ENCODE measurements around the gene PARD3B.

Gene PARD3B

GRCh38 chr2:204713211-204713610, 167.9 kb downstream of the PARD3B start:
- no peak for DNase-seq

DNA sequence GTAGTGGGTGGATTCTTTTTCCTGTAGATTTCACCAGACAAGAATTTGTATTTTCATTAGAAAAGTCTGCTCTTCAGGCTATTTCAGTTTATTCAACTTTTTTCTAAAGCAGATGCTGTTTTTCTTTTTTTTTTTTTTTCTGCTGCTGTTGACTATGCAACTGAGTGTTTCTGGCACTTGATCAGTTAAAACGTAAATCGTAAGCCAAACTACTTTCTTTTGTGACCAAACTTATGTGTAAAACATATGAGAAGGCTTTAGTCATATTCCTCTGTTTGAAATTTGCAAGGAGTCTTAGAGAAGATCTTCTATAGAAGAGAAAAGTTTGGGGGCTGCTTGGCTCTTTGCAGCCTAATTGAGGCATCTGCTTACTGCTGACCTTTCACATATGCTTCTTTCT, 170.1 kb downstream of the PARD3B start:
- no peak for DNase-seq

GRCh38 chr2:204717591-204717990, 172.3 kb downstream of the PARD3B start:
- DNase-seq, result no peak

DNA sequence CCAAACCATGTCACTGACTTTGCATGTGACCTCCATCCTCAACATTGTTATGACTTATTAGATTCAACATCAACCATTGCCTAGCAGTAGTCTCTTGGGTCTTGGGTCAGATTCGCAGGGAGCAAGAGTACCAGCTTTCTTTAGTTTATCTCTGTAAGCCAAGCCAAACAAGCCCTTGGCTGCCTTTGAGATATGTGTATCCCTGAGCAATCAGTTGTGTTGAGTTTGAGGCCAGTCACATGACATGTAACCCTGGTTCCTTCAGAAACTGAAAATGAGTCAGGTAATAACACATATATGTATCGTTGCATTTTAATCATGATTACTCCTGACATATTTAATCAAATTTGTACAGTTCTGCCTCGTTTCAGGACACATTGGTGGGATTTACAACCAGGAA, 173.3 kb downstream of the PARD3B start:
- DNase-seq, result no peak

GRCh38 chr2:204720874-204721273, 175.6 kb downstream of the PARD3B start:
- DNase-seq, result no peak

DNA sequence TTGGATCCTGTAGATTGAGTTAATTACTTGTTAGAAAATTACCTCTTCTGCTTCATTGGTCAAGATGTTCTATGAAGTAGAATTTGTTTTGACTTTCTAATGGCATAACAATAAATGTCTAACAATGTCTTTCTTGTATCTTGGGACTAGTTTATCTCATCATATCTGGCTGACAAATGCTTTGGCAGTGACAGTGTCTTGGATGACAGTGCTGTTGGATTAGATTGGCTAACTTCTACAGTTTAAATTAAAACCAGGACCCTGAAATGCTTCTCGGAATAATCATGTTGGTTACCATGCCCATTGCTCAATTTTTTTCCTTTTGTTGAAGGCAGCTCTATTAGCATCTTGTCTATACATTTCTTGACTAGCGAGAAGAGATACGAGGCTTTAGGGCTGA, 176.9 kb downstream of the PARD3B start:
- DNase-seq, result no peak

- DNase-seq, result no peak
Observed at GRCh38 chr2:204722691-204723090, 177.4 kb downstream of the PARD3B start.

DNA sequence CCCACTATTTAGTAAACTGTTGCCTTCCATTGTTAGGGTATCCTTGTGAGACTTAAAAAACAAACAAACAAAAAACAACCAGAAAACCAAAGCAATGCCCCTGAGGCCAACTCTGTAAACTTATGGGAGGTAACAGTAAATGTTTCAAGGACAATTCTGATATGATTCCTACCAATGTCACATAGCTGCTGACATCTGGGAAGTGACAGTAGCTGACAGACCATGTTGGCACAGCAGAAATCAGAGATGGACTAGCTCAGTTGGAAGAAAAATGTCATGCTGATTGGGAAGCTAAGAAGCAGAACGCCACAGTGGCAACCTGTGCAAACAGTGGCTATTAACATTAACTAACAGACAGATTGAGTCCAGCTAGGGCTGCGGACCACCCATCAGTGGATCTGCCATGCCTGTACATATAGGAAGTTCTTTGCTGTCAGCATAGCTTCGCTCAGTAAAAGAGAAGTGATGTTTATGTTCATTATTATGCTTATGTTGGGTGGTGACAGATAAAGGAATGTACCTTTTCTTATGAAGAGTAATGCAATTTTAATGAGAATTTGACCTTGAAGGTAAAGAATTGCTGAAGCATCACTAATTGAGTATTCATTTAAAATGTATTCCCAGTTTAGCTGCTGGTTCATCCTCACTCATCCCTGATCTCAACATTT, 180.6 kb downstream of the PARD3B start:
- DNase-seq, result no peak

- DNase-seq, result no peak
Observed at GRCh38 chr2:204726831-204727230, 181.6 kb downstream of the PARD3B start.

- no peak for DNase-seq
Observed at GRCh38 chr2:204727368-204727767, 182.1 kb downstream of the PARD3B start.

- DNase-seq, result no peak
Observed at GRCh38 chr2:204730603-204731002, 185.3 kb downstream of the PARD3B start.

GRCh38 chr2:204732019-204732418, 186.7 kb downstream of the PARD3B start:
- no peak for DNase-seq

DNA sequence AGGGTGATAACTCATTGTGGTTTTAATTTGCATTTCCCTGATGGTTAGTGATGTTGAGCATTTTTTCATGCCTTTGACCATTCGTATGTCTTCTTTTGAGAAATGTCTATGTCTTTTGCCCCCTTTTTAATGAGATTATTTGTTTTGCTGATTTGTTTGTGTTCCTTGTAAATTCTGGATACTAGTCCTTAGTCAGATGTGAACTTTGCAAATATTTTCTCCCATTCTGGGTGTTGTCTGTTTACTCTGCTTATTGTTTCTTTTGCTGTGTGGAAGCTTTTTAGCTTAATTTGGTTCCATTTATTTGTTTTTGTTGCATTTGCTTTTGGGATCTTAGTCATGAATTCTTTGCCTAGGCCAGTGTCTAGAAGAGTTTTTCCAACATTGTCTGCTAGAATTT, 192.0 kb downstream of the PARD3B start:
- no peak for DNase-seq

GRCh38 chr2:204738721-204739120, 193.4 kb downstream of the PARD3B start:
- DNase-seq, result no peak

- no peak for DNase-seq
Observed at GRCh38 chr2:204743393-204743960, 198.2 kb downstream of the PARD3B start.

DNA sequence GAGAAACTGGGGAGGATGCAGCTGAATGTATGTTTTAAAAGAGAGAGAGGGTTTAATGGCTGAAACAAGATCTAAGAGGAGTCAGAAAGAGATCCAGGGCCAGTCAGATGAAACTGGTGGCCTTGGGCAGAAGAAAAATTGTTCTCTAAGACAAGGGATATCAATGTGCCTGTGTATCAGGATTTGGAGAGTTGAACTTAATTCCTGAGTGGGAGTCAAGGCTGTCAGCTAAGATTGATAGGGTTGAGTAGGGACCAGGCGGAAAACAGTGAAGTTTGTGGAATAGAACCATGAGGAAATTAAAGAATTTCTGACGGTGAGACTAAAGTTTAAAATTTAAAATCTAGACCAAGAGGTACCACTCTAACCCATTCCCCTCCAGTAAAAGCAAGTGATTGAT, 199.2 kb downstream of the PARD3B start:
- DNase-seq, result no peak

- DNase-seq, result no peak
Observed at GRCh38 chr2:204748286-204748685, 203.0 kb downstream of the PARD3B start.

DNA sequence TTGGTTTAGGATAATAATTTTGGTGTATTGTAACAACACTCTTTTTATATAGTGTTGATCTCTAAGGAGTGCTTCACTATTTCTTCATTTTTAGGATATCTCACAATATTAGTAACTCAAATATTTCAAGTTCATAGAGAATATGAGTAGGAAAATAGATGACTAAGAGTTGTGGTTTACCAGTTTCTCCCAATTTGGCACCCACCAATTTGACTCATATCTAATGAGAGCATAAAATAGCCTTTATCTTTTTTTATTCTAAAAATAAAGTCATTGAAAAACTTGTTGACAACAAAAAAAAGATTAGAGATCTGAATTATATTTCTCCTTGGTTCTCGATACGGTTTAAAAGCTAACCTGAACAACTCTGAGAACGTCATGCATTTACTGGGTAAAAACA, 204.0 kb downstream of the PARD3B start:
- DNase-seq, result no peak

DNA sequence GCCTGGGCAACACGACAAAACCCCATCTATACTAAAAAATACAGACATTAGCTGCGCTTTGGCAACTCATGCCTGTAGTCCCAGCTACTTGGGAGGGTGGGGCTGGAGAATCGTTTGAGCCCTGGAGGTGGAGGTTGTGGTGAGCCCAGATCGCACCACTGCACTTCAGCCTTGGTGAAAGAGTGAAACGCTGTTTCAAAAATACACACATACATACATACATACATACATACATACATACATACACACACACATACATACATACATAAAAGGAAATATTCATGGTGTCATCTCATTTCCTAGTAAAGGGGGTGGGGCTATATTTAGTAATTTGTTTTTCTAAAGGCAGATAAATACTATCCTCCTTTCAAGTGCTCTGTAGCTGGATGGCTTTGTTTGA, 205.1 kb downstream of the PARD3B start:
- DNase-seq, result no peak

DNA sequence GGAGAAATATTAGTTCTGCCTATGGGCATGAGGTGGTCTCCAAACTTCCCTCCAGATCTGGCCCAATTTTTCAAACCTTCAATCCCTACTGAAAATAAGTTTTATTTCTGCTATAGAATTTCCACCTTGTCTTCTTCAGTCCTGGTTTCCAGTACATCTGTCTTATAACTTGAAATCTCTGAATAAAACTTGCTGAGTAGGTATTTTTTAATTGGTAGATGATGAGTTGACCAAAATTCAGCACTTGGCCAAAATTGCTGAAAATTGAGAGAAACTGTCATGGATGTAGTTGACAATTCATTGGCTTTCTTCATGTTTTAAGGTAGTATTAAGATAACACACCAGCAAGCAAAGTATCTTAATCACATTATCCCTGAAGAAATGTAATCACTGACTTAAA, 206.2 kb downstream of the PARD3B start:
- DNase-seq, result no peak

DNA sequence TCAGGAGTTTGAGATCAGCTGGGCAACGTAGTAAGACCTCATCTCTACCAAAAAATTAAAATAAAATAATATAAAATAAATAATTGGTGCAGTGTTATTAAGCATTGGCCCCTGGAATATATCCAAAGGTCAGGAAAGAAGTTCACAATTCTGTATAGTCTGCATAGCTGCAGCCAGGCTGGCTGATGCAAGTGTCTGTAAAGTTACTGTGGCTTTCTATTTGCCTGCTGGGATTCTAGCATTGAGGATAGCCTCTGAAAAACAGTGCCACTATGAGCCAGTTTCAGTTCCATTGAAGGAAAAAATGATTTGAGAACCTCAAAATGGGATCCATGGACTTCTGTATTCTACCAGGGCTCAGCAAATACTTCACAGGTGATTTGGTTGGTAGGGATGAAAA, 208.6 kb downstream of the PARD3B start:
- no peak for DNase-seq

GRCh38 chr2:204754898-204755297, 209.6 kb downstream of the PARD3B start:
- no peak for DNase-seq

DNA sequence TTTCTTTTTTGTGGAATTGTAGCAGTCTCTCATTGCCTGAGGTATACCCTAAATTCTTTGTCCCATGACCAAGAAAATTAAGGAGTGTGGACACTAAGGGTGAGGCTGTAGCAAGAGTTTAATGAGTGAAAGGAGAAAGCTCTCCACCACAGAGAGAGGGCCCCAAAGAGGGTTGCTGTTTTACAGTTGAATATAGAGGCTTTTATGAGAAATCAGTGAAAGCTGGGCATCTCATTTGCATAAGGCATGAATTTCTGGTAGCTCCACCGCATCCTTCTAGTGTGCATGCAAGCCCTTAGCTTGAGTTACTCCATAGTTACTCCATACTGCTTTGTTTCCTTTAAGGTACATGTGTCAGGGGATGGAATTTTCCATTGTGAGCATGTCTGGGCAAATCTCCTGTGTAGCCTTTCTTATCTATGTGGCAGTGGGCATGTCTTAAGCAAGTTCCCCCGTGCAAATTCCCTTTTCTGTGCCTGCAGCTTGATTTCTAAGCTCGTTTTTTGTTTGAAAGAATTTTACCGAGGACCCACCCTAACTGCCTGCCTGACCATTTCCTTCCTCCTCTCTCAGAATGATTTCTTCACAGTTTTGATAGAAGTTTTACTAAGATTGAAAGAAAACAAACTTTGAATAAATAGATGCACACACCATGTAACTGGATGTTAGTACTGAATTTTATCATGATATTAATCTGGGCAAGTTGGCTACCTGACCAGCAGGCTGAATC, 218.9 kb downstream of the PARD3B start:
- DNase-seq, result no peak

DNA sequence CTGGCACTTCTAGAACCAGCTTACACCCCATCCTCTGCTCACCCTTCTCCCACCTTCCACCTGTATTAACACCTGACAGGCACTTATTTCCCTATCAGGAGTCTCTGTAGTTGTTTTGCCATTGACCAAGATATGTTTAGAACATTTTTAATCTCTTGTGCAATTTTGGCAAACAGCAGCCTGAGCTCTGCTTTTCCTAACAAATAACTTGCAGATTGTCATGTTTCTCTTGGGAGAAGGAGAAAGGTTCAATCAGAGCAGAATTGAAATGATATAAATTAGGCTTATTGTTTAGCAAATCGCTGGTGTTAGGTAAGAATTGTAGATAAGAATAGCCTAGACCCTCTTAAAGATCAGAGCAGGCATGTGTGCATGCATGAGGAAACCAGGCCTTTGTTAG, 225.5 kb downstream of the PARD3B start:
- DNase-seq, result no peak

- no peak for DNase-seq
Observed at GRCh38 chr2:204771721-204772120, 226.4 kb downstream of the PARD3B start.
